Stimulated activated CD8-positive, alpha-beta memory T cell treated with anti-CD3 and anti-CD28 coated beads, Interleukin-7, amount 100 ng/mL, for 4 hours (primary cell): ENCODE data around the gene ZNF341.
A peak's percentile ranks its signal among the peaks of the same experiment; 100 is the strongest.
"Not testable (repeated sequence)": the region's sequence is repeated elsewhere in the genome, so short reads cannot be mapped to it uniquely, and the experiment has no call there.

Experiments used
- DNase-seq, 2 donors: peaks; one replicate each; pipeline ENCODE4 v3.0.0-alpha.2; 2020; ENCODE audit warnings: low read depth in 2 of 2

The ZNF341 gene

DNA sequence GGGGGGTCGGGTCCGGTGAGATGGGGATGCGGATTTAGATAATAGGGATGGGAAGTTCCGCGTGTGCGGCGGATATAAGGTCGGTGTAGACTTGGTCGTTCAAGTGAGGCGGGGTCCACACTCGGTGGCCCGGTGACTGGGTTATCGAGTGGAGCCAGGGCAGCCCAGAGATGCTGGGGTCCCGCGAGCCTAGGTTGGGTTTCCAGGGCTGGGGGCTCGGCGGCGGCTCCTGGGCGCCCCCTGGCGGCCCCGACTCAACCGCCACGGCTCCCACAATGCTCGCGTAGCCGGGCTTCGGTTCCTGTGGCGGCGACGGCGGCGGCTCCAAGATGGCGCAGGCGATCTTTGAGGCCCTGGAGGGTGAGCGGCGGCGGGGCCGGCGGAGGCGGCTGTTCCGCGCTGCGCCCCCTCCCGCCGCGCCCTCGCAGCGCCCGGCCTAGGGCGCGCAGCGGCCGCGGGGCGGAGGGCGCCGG lies at the start of gene ZNF341:
Gene ZNF341 (plus strand): TSS at position 304 of the 473 bp plus-strand sequence. CDS start 26 bp downstream, at position 330.
- peak; percentile 69 to 85 for DNase-seq

- no peak for DNase-seq
Observed at GRCh38 chr20:33684533-33685327, 47.1 kb upstream of the ZNF341 start.

- DNase-seq = peak in 1 of 2 donors; percentile 26
Observed at GRCh38 chr20:33685328-33686099, 46.3 kb upstream of the ZNF341 start.

DNA sequence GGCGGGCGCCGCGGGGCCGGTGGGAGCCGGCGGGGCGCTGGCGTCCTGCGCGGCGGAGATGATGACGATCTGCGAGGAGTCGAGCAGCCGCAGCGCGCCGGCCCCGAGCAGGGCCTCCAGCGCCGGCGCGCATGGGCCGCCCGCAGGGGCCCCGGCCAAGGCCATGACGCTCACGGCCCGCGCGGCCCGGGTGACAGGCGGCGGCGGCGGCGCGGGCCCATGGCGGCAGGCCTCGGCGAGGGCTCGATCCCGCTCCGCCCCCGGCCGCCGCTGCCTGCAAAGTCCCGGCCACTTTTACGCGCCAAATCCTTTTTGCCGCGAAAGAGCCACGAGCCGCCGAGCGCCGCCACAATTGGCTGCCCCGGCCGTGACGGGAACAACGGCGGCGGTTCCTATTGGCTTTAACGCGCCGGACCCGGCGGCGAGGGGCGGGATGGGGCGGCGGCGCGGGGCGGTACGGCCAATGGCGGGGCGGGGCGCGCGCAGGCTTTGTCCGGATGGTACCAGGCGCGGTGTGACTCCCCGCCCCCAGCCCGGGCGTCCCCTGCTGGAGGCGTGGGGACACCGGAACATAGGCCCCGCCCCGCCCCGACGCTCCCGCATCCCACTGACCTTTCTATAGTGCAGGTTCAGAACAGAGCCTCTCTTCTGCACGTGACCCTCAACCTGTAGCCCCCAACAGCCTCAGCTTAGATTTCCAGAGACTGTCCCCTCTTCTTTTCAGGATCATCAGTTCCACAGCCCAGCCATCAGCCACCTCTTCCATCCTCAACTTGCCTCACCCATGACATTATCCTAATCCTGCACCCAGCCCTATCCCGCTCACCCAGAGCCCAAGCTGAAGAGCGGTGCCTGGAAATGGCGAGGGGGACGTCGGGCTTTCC lies 45.5 kb upstream of the ZNF341 start, which contains the start of gene E2F1:
Gene E2F1 (minus strand): TSS at position 286 of the 884 bp plus-strand sequence. CDS start 121 bp downstream, at position 165.
- DNase-seq = peak; percentile 78 to 92

GRCh38 chr20:33686984-33687366 lies 44.8 kb upstream of the ZNF341 start:
- DNase-seq = no peak

GRCh38 chr20:33687370-33687915 lies 44.4 kb upstream of the ZNF341 start:
- DNase-seq = no peak

GRCh38 chr20:33687993-33688937 lies 43.5 kb upstream of the ZNF341 start:
- DNase-seq = no peak

DNA sequence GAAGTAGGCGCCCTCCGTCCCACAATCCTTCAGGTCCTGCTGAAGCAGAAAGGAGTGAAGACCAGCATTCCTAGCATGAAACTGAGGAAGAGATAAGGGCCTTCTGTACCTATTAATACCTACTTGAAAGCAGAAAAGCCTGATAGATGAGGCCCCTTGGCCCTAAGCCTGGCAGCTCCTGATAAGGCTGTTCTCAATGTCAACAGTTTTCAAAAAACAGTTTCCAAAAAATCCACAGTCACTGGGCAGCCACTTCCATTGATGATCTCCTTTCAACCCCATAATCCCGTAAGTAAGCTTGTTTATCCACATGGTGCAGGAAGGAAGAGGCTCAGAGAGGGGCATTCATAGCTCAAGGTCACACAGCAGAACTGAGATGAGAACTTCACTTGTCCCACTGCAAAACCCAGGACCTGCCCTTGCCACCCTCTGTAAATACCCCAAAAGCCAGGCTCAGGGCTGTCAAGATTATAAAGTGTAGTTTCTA lies 42.8 kb upstream of the ZNF341 start:
- no peak for DNase-seq

- DNase-seq = no peak
Observed at GRCh38 chr20:33689493-33689892, 42.3 kb upstream of the ZNF341 start.

DNA sequence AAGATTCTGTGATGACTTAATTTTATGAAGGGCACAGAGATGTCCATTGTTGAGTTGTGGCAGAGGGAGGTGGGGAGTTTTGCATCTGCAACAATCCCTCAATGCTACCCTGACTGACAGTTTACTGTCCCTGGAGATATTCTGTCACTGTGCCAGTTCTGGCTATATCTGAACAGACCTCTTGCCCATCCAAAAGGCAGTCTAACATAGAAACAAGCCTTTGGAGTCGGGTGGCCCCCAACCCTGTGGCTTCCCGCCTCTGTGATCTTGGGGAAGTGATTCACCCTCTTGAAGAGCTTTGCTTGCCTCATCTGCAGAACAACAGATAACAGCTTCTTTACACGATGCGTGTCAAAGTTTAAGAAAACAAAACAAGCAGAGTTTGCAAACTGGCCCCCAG lies 41.8 kb upstream of the ZNF341 start:
- DNase-seq = peak; percentile 31 to 45

DNA sequence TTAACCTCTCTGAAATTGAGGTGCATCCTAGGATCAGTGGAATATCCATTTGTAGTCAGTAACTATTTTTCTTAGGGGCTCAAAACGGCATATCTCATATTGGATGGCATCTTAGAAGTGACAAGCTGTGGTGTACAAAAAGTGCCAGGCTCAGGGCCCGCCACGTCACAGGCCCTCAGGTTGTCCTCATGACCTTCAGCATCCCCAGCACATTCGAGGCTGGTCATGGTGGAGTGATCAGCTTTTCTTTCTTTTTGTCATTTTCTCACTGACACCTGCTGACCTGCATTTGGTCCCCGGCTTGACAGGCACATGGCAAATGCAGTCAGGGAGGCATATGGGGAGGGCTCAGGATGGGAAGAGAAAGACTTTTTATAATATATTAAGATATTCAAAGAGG lies 38.5 kb upstream of the ZNF341 start:
- no peak for DNase-seq

DNA sequence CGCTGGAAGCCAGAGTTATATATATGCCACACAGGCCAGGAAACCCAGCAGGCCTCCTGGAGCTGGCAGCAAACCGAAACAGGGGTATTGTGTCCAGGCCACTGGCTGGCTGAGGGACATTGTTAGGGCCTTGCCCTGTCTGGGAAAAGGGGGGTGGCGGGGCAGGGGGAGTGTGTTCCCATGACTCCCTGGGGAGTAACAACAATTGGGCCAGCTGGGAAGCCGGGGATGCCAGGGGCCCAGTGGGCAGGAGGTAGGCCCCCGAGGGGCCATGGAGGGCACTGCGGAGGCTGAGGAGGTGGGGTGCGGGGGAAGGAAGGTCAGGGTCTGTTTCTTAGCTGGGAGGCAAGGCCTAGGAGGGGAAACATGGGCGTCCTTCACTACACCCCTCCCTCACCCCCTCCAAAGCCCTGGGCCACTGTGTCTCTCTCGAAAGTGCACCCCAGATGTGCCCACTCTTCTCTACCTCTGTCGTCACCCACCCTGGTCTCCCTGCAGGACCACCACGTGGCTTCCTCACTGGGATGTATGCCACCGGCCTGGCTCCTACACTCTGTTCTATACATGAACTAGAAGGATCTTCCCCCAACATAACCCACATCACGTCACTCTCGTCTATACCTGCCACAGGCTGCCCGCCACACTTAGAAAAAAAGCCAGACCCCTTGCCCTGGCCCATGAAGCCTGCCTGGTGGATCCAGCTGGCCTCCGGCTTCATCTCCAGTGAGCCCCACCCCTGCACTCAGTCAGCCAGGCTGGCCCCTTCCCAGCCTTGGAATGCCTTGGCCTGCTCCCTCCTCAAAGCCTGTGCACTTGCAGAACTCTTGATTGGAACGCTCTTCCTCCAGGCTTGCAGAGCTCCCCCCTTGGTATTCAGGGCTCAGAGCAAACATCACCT lies 37.8 kb upstream of the ZNF341 start:
- DNase-seq = no peak

- DNase-seq = no peak
Observed at GRCh38 chr20:33694639-33695012, 37.2 kb upstream of the ZNF341 start.

DNA sequence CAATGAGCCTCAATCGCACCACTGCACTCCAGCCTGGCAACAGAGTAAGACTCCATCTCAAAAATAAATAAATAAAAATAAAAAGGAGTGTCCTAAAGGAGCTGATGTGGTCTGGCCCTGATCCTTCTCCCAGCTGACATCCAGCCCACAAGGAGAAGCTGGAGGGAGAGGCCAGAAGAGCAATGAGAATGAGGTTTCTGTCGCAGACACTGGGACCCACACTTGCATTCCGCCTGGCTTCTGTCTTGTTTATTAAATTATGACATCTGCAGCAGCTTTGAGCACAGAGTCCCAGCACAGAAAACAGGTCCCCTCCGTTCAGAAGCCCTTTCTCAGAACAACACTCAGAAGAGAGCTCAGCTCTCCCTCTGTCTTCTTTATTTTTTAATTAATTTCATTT lies 35.3 kb upstream of the ZNF341 start:
- no peak for DNase-seq

- no peak for DNase-seq
Observed at GRCh38 chr20:33697129-33697528, 34.7 kb upstream of the ZNF341 start.

GRCh38 chr20:33698966-33699365 lies 32.8 kb upstream of the ZNF341 start:
- not testable (repeated sequence) for DNase-seq

DNA sequence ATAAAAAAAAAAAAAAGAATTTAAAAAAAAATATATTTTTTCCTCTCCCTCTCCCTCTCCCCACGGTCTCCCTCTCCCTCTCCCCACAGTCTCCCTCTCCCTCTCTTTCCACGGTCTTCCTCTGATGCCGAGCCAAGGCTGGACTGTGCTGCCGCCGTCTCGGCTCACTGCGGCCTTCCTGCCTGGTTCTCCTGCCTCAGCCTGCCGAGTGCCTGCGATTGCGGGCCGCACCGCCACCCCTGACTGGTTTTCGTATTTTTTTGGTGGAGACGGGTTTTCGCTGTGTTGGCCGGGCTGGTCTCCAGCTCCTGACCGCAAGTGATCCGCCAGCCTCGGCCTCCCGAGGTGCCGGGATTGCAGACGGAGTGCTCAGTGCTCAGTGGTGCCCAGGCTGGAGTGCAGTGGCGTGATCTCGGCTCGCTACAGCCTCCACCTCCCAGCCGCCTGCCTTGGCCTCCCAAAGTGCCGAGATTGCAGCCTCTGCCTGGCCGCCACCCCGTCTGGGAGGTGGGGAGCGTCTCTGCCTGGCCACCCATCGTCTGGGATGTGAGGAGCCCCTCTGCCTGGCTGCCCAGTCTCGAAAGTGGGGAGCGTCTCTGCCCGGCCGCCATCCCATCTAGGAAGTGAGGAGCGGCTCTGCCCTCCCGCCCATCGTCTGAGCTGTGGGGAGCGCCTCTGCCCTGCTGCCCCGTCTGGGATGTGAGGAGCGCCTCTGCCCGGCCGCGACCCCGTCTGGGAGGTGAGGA lies 30.9 kb upstream of the ZNF341 start:
- not testable (repeated sequence) for DNase-seq
